Epithelial cell of proximal tubule (primary cell): ENCODE results near the gene DEPDC4. TPM values are rescaled to one million over a fixed set of nuclear protein-coding genes. Genes with fewer than 3 reads are reported as not detected.

Source experiments
- DNase-seq: peaks from one replicate; pipeline ENCODE4 v3.0.0-alpha.2; 2011; ENCODE audit warnings: low read depth
- H3K4me3 ChIP-seq: 2 replicates; pipeline ENCODE4 v1.5.1; 2011; ENCODE audit warnings: low read depth, mild to moderate bottlenecking, low read length
- total RNA-seq: library from RNA; depleted of rRNA; stranded (reverse); fragments of >200 nt; gene quantifications from 2 replicates; pipeline ENCODE4 v1.2.3, GENCODE V29; 2015
- TF ChIP-seq, protein P1 (sequence below): conservative IDR thresholded peaks from 2 replicates; pipeline ENCODE4 v1.5.1; 2012; ENCODE audit warnings: low read depth, mild to moderate bottlenecking, low read length

Gene DEPDC4
- total RNA-seq, 1 donor from 2014 or later = 3.4 TPM

DNA sequence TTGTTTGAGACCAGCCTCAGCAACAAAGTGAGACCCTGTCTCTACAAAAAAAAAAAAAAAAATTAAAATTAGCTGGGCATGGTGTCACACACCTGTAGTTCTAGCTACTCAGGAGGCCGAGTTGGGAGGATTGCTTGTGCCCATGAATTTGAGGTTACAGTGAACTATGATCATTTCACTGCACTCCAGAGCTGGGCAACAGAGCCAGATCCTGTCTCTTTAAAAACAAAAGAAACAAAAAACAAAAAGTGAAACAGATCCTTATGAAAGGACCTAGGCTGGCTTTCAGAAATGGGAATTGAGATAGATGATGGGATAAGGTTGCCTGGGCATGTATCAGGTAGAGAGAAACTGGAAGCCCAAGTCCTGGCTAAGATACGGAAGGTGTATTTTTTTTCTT lies 52.4 kb downstream of the DEPDC4 start:
- TF ChIP-seq, protein P1, sequence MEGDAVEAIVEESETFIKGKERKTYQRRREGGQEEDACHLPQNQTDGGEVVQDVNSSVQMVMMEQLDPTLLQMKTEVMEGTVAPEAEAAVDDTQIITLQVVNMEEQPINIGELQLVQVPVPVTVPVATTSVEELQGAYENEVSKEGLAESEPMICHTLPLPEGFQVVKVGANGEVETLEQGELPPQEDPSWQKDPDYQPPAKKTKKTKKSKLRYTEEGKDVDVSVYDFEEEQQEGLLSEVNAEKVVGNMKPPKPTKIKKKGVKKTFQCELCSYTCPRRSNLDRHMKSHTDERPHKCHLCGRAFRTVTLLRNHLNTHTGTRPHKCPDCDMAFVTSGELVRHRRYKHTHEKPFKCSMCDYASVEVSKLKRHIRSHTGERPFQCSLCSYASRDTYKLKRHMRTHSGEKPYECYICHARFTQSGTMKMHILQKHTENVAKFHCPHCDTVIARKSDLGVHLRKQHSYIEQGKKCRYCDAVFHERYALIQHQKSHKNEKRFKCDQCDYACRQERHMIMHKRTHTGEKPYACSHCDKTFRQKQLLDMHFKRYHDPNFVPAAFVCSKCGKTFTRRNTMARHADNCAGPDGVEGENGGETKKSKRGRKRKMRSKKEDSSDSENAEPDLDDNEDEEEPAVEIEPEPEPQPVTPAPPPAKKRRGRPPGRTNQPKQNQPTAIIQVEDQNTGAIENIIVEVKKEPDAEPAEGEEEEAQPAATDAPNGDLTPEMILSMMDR = no peak
- H3K4me3 ChIP-seq = no peak overlapping the region
- no peak for DNase-seq

DNA sequence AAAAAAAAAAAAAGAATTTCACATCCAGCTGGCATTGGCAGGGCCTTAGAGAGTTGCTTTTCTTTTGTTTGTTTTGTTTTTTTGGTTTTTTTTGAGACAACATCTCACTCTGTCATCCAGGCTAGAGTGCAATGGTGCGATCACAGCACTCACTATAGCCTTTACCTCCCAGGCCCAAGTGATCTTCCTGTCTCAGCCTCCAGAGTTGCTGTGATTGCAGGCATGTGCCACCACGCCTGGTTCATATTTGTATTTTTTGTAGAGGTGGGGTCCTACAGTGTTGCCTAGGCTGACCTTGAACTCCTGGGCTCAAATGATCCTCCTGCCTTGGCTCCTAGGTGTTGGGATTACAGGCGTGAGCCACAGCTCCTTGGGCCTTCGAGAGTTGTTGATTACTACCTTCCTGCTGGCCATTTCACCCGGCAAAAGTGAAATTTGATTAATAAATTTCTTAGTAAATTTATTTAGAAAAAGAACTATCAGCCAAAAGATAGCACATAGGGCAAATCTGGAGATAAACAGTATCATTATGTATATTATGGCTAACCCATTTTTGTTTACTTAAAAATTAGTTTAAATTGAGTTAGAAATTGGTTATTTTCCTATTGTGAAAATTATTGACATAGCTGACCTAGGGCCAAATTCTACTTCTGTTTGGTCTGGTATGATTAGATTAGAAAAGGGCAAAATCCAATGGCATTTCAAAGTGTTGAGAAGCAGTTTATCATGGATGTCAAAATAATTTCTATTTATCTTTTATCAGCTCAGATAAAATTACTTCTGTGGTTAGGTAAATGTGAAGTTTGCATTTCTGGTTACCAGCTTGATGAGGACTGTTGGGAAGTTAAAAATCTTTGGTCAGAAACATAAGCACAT lies 53.6 kb downstream of the DEPDC4 start:
- no peak overlapping the region for H3K4me3 ChIP-seq
- no peak for DNase-seq
- TF ChIP-seq, protein P1 = no peak

DNA sequence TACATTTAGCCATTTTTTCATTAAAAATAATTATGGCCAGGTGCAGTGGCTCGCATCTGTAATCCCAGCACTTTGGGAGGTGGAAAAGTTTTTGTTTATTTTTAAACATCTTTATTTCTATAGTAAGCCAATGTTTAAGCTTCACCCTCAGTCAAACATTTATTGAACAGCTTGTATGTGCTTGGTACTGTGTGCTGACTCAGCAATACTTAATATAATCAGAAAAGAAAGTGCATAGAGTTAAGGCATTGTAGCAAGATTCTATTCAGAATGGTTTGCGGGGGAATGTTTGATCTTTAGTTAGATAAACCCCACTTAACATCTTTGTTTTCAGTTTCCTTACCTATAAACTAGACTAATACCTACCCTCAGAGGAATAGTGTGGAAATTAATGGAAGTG lies 55.2 kb downstream of the DEPDC4 start:
- TF ChIP-seq, protein P1 = no peak
- H3K4me3 ChIP-seq = no peak overlapping the region
- DNase-seq = no peak

DNA sequence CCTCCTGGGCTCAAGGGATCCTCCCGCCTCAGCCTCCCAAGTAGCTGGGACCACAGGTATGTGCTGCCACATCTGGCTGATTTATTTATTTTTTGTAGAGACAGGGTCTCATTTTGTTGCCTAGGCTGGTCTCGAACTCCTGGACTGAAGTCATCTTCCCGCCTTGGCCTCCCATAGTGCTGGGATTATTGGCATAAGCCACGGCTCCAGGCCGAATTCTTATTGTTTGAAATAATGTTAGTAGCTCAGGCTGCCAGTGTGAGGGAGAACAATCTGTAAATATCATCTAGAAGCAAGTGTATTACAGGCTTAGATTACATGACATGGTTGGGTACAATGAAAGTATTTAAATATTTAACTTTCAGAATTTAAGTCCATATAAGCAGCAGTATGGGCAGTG lies 58.0 kb downstream of the DEPDC4 start:
- no peak for DNase-seq
- TF ChIP-seq, protein P1 = no peak
- no peak overlapping the region for H3K4me3 ChIP-seq

DNA sequence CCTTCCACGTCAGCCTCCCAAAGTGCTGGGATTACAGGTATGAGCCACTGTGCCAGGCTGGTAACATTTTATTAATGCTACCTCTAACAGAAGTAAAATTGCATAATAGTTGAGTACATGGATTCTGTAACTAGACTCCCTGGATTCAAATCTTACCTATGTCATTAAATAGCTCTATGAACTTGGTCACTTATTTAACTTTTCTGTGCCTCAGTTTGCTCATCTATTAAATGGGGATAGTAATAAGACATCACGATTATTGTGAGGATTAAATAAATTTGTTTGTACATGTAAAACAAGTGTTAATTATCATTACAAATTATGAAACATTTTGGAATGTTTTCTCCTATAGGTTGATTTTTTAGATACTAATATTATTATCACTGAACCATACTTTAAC lies 59.6 kb downstream of the DEPDC4 start:
- no peak for DNase-seq
- no peak overlapping the region for H3K4me3 ChIP-seq
- TF ChIP-seq, protein P1 = no peak

DNA sequence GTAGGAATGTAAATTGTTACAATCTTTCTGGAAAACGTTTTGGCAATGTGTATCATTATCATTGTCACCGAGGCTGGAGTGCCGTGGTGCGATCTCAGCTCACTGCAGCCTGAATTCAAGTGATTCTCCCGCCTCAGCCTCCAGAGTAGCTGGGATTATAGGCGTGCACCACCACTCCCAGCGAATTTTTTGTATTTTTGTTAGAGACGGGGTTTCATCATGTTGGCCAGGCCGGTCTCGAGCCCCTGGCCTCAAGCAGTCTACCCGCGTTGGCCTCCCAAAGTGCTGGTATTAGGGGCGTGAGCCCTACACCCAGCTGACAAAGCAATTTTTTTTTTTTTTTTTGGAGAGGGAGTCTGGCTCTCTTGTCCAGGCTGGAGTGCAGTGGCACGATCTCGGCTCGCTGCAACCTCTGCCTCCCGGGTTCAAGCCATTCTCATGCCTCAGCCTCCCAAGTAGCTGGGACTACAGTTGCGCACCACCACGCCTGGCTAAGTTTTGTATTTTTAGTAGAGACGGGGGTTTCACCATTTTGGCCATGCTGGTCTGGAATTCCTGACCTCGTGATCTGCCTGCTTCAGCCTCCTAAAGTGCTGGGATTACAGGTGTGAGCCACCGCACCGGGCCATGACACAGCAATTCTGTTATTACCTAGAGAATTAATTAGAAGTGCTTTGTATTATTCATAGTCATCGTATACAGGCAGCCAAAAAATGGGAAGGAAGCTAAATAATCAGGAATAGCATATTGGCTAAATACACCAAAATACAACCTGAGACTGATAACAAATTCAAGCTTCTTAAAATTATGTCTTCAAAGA lies 65.1 kb downstream of the DEPDC4 start:
- peak overlapping the region; percentile 71 for H3K4me3 ChIP-seq
- TF ChIP-seq, protein P1 = no peak
- DNase-seq = no peak
